ENCODE results near the gene OR1L6.

GRCh38 chr9:122789256-122790046 is 47.3 kb downstream of the OR1L6 start:
- no peak for TF ChIP-seq CTCF (IDR thresholded peaks at IDR 0.05)
- TF ChIP-seq POLR2A (IDR thresholded peaks at IDR 0.05) = no peak
